Measurements from ENCODE around the gene NXF3.
"Not testable (repeated sequence)": the region's sequence is repeated elsewhere in the genome, so short reads cannot be mapped to it uniquely, and the experiment has no call there.

NXF3 gene

GRCh38 chrX:103051260-103051789 lies 41.6 kb downstream of the NXF3 start:
- DNase-seq (ENCODE audit: low read depth in 2 of 2, low spot score in 1 of 2), result no peak

- not testable (repeated sequence) for DNase-seq (ENCODE audit: low read depth in 2 of 2, low spot score in 1 of 2)
These were observed 59.6 kb downstream of the NXF3 start for GRCh38 chrX:103033371-103033770.
